Heart right ventricle (tissue), 16 donors: Measurements from ENCODE around the gene SEPTIN12. TPM values are rescaled to one million over a fixed set of nuclear protein-coding genes. Genes with fewer than 3 reads are reported as not detected.

ENCODE experiments used
- ATAC-seq, 8 donors: fragments of 200-7000 bp; cut with Tn5 transposase; one replicate each; pipeline ENCODE4 v1.9.1; 2020; ENCODE audit warnings: mild to moderate bottlenecking in 8 of 8, moderate library complexity in 8 of 8, moderate number of reproducible peaks in 1 of 8
- DNase-seq, 2 donors: peaks; one replicate each; pipeline ENCODE4 v3.0.0-alpha.2; 2020
- H3K27ac ChIP-seq, 10 donors: fragments of 200-600 bp; sonication (generic) in 2 of 10; one replicate each; pipeline versions ENCODE4 v1.5.0 to v1.8.0; 2020 to 2022; ENCODE audit warnings: mild to moderate bottlenecking in 3 of 10
- H3K27me3 ChIP-seq, 7 donors: fragments of 200-600 bp; one replicate each; pipeline ENCODE4 v1.8.0; 2021 to 2022; ENCODE audit warnings: mild to moderate bottlenecking in 2 of 7
- H3K36me3 ChIP-seq, 9 donors: fragments of 200-600 bp; sonication (generic) in 1 of 9; one replicate each; pipeline versions ENCODE4 v1.5.0 to v1.8.0; 2020 to 2022; ENCODE audit warnings: mild to moderate bottlenecking in 2 of 9
- H3K4me1 ChIP-seq, 9 donors: fragments of 200-600 bp; sonication (generic) in 1 of 9; one replicate each; pipeline versions ENCODE4 v1.5.0 to v1.8.0; 2020 to 2022; ENCODE audit warnings: mild to moderate bottlenecking in 4 of 9
- H3K4me3 ChIP-seq, 10 donors: fragments of 200-600 bp; sonication (generic) in 2 of 10; one replicate each; pipeline versions ENCODE4 v1.5.0 to v1.8.0; 2020 to 2022; ENCODE audit warnings: mild to moderate bottlenecking in 7 of 10, moderate library complexity in 2 of 10
- H3K9me3 ChIP-seq, 11 donors: fragments of 200-600 bp in 10 of 11; sonication (generic) in 2 of 11; one replicate each; pipeline versions ENCODE4 v1.5.0 to v1.8.0; 2013 to 2022; ENCODE audit warnings: mild to moderate bottlenecking in 2 of 11, control low read depth in 1 of 11, moderate library complexity in 1 of 11
- CTCF ChIP-seq, 9 donors: fragments of 200-600 bp; sonication (generic) in 2 of 9; IDR thresholded peaks; one replicate each; pipeline versions ENCODE4 v1.5.0 to v1.8.0; 2021 to 2022; ENCODE audit warnings: antibody characterized with exemption in 9 of 9, mild to moderate bottlenecking in 5 of 9, moderate library complexity in 1 of 9
- WGBS, 2 donors: extraction: QIAGEN DNeasy Blood & Tissue Kit; methylation state at CpG; one replicate each; pipeline ENCODE4 v1.1.7; 2013; ENCODE audit warnings: inconsistent platforms in 1 of 2; 5-methylcytosine and 5-hydroxymethylcytosine counted together
- intact Hi-C, 10 donors: fragments of 100-400 bp; cut with DNase I; formaldehyde crosslinking; loops; one replicate each; pipeline versions ENCODE4 v1.11.1 to v1.14.2; 2022
- polyA plus RNA-seq, 2 donors: library from polyadenylated mRNA; stranded (reverse); fragments of 200-250 nt; gene quantifications; one replicate each; pipeline ENCODE4 v1.2.3, GENCODE V29; 2013
- total RNA-seq, 10 donors: library from RNA; stranded (reverse); fragmentation: NEBNext Ultra II Directional in 3 of 10; extraction: Animal tissue kit (Norgen Biotek cat#: 25700) in 3 of 10; gene quantifications; one replicate each; pipeline versions ENCODE4 v1.2.1 to v1.2.4, GENCODE V29; 2021 to 2023
- donor health status: Arrhythmogenic right ventricular cardiomyopathy.
- donor health status: ischemic (EF 13 %, LVEDD 7.1; RV severe dilation, severe dysfunction).
- donor health status: healthy with polysubstance abuse.
- donor health status: DM: no; HTN: yes; CAD: no.
- donor health status: DM: no; HTN: no; CAD: no.
- donor health status: ischemic (EF 25% LVEDD 6.9; RV normal size, moderate dysfunction).
- donor health status: ischemic (EF 25% LVEDD 5.7; RV mildly dilated, moderate dysfunction).
- donor health status: healthy.
- donor health status: DM: yes; HTN: yes; CAD: no.
- donor health status: Ischemic cardiomyopathy.
- donor health status: ischemic (EF 35%, LVEDD 5.7; RV mildly dilated, moderate dysfunction).
- donor health status: nonischemic (EF 11% LVEDD 7.7; RV severe dilation, severe dysfunction).
- donor health status: DM: yes; HTN: yes; CAD: no.
- donor health status: PGD.
- donor health status: ischemic (EF 29% LVEDD 5.4; RV normal size, mild dysfunction).
- donor health status: nonischemic (EF 23%, LVEDD 6.1; RV moderate dilation, normal function).

The SEPTIN12 gene
- total and polyA plus RNA-seq, 12 donors = 1.3 TPM; not detected in 11

DNA sequence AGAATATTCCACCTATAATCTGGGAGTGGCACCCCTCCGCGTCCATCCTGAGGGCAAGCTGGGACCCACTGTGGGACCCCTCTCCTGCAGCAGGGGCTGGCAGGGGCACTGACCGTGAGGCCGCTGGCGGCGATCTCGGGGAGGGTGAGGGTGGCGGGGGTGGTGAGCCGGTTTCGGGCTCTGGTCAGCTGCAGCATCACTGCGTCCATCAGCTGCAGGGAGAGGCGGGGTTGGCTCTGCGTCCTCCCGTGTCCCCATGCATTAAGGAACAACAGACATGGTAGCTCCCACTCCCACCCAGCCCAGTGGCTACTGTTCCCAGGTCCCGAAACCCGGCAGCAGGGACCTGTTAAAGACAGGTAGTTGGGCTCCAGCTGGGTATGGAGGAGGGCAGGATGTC is 10.3 kb upstream of the SEPTIN12 start:
- no peak for DNase-seq
- no peaks in the 10 kb centered on the region for H3K27me3 ChIP-seq
- no peak for TF ChIP-seq CTCF (IDR thresholded peaks at IDR 0.05)
- no peak overlapping the region for H3K4me3 ChIP-seq
- WGBS, 2 donors = 95% methylated on average over 16 of the region's 16 CpGs
- intact Hi-C loops = loop anchor here in 1 of 10 donors (5.0 kb wide), 1 partner anchor 61 kb away; no protein-coding TSS in a partner anchor
- H3K36me3 ChIP-seq = peaks cover 0 to 44% (median 19%) of the 10 kb centered on the region in 9 donors
- H3K4me1 ChIP-seq = peaks cover 0 to 28% (median 26%) of the 10 kb centered on the region in 9 donors
- no peaks in the 10 kb centered on the region for H3K9me3 ChIP-seq
- no peak for ATAC-seq
- H3K27ac ChIP-seq = no peak overlapping the region

DNA sequence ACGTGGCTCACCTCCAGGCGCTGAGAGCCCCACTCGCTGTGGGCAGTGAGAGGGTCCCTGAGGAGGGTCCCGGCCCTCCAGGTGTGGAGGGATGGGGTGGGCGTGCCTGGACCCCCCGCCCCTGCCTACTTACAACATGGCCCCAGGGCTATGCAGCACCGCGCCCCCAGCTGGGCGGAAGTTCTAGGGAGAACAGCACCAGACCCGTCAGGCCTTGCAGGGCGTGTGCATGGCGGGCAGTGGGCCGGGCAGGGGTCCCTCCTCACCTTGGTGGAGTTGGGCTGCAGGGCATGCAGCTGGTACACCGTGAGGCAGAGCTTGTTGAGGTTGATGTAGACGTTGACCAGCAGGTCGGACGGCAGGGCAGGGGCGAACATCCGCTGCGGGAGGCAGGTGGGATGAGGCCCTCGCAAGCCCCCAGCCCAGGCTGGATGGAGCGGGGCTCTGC is 9.7 kb upstream of the SEPTIN12 start:
- intact Hi-C loops = loop anchor here in 1 of 10 donors (5.0 kb wide), 1 partner anchor 61 kb away; no protein-coding TSS in a partner anchor
- Histone ChIP-seq H3K4me3 (no peak overlapping the region), H3K9me3 (no peaks in the 10 kb centered on the region), H3K4me1 (peaks cover 0 to 22% (median 20%) of the 10 kb centered on the region in 9 donors), H3K36me3 (peaks cover 0 to 44% (median 19%) of the 10 kb centered on the region in 9 donors), H3K27ac (no peak overlapping the region), H3K27me3 (no peaks in the 10 kb centered on the region)
- WGBS, 2 donors = 94 to 95% methylated on average over 22 of the region's 22 CpGs
- DNase-seq (no peak), ATAC-seq (no peak)
- TF ChIP-seq CTCF (IDR thresholded peaks at IDR 0.05) = no peak

DNA sequence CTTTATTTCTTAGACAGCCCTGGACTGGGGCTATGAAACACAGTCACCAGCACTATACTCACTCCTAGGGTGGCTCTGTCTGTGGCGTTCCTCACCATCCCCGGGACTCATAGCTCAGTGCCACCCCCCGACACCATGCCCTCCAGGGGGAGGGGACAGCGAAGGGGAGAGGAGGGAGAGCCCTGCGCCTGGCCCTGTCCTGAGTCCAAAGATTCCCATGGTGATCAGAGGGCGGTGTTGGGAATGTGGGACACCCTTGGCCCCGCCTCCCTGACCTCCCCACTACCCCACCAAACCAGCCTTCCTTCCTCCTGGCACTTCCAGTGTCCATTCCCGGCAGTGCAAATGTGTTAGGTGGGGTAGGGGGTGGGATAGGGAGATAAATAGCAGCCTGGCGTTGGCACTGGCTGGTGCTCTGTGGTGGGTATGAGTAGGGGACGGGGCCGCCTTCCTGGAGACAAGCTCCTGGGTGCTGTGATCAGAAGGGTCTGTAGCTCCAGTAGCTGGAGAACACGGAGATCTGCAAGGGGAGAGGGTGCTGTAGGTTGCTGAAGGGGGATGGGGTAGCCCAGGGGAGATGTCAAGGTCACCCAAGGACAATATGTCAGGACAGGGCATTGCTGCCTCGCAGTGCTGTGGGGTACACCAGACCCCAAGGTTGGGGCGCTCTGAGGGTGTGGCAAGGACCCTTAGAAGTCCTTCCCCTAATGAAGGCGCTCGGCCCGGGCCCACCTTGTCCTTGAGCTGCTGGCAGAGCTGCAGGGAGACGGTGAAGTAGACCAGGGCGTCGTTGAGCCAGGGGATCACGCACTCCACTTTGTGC is 9.0 kb upstream of the SEPTIN12 start:
- Histone ChIP-seq H3K4me1 (peaks cover 0 to 22% (median 20%) of the 10 kb centered on the region in 9 donors), H3K27me3 (no peaks in the 10 kb centered on the region), H3K27ac (no peak overlapping the region), H3K9me3 (no peaks in the 10 kb centered on the region), H3K36me3 (peaks cover 0 to 44% (median 19%) of the 10 kb centered on the region in 9 donors), H3K4me3 (no peak overlapping the region)
- TF ChIP-seq CTCF (IDR thresholded peaks at IDR 0.05) = no peak
- WGBS, 2 donors = 88% methylated on average over 21 of the region's 21 CpGs
- DNase-seq = no peak
- intact Hi-C loops = loop anchor here in 1 of 10 donors (5.0 kb wide), 1 partner anchor 60 kb away; no protein-coding TSS in a partner anchor
- ATAC-seq = no peak

- intact Hi-C loops = loop anchor here in 1 of 10 donors (5.0 kb wide), 1 partner anchor 59 kb away; no protein-coding TSS in a partner anchor
- Histone ChIP-seq H3K4me1 (peaks cover 0 to 12% (median 10%) of the 10 kb centered on the region in 9 donors), H3K36me3 (peaks cover 0 to 44% (median 19%) of the 10 kb centered on the region in 9 donors), H3K4me3 (no peak overlapping the region), H3K9me3 (no peaks in the 10 kb centered on the region), H3K27me3 (no peaks in the 10 kb centered on the region), H3K27ac (no peak overlapping the region)
- TF ChIP-seq CTCF (IDR thresholded peaks at IDR 0.05) = no peak
- DNase-seq (no peak), ATAC-seq (no peak)
- 94 to 95% methylated on average over 30 of the region's 30 CpGs for WGBS, 2 donors
These were observed 7.9 kb upstream of the SEPTIN12 start for GRCh38 chr16:4795828-4796572.
